Uterine smooth muscle cell (primary cell): ENCODE data around the gene ITIH1. TPM values are rescaled to one million over a fixed set of nuclear protein-coding genes. Genes with fewer than 3 reads are reported as not detected.

Experiments
- total RNA-seq: library from RNA; depleted of rRNA; stranded (reverse); fragments of >200 nt; gene quantifications from 2 replicates; pipeline ENCODE4 v1.2.3, GENCODE V29; 2014

ITIH1 gene
- total RNA-seq: not detected in 2 replicates

GRCh38 chr3:52777127-52777958 is at the start of gene ITIH1:
ITIH1 (plus strand) TSS chr3:52777599; CDS start chr3:52777616, 17 bp downstream.

DNA sequence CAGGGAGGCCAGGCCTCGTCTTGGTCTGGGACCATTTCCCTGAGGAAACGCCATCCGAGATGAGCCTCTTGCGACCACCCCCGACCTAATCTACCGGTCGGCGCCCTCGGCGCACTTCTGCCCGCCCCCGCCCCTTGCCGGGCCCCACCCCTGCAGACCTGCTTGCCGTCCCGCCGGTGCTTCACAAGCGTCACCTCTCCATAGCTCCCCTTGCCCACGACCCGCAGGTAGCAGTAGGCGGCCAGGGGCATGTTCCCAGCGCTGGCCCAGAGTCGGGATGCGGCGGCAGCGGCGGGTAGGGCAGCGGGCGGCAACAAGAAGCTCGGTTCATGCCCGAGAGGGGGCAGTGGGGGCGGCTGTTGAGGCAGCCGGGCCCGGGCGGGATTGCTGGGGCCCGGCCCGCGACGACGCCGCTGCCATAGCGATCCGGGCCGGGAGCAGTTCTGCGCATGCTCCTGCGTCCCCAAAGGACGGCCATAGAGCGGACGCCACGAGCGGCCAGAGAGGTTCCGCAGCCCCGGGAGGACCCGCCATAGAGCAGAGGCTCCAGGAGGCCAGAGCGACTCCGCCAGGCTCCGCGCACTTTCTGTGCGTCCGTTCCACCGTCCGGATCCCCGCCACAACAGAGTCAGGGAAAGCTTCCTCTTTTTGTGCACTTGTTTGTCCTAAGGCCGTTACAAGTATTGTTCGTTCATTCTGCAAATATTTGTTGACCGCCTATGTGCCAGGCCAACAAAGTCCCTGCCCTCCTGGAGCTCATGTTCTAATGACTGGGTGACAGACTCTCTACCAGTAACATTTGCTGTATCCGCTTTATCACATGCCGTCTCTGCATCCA is 6.7 kb upstream of the ITIH1 start, which contains the start of gene NEK4:
Gene NEK4, minus strand, starts transcription at position 445 of the 838 bp plus-strand sequence. Its CDS starts 194 bp downstream, at position 251.

GRCh38 chr3:52794612-52795099 is 17.3 kb downstream of the ITIH1 start, which contains the start of gene ITIH3:
ITIH3 (plus strand) TSS chr3:52794796; CDS start chr3:52794804, 8 bp downstream.

GRCh38 chr3:52830535-52831258 is 53.3 kb downstream of the ITIH1 start, which contains the start of gene ITIH4:
ITIH4 (minus strand) TSS chr3:52830672; CDS start chr3:52830642, 30 bp downstream.

DNA sequence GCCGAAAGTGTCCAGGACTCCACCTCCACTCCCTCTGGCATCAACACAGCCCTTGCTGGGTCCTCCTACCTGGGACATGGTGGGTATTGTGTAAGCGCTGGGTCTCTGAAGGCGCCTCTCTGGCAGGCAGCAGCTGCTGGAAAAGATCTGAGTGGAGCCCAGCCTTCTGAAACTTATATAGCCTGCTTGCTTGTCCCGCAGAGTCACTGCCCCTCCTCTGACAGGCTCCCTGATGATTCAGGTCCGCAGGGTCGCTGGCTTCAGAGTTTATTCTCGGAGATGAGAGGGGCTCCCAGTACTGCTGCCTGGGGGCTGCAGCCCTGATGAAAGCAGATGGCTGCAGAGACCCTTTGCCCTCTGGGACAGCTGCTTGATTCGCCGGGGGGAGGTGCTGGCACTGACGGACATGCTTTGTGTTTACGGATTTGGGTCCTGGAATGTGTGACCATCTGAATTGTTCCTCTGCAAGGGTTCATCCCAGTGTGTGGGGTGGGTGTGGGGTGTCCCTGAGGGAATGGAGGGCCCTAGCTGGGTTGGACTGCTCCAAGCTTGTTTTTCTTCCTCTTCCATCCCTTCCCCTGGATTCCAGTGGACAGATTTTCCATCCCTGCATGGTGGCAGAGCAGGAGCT is 57.6 kb downstream of the ITIH1 start, which contains the start of gene MUSTN1:
Gene MUSTN1, minus strand, starts transcription at position 149 of the 631 bp plus-strand sequence. Its CDS starts 71 bp downstream, at position 78.

Other genes with a start within 250 kb of the ITIH1 start
- 44.7 and 52.5 TPM in 2 replicates for gene NT5DC2, start 243.7 kb upstream of the ITIH1 start, total RNA-seq
- 1.8 and 12.6 TPM in 2 replicates for gene UQCC5, start 241.0 kb upstream of the ITIH1 start, total RNA-seq
- gene PBRM1, start 91.7 kb upstream of the ITIH1 start, total RNA-seq: 93.8 and 96.0 TPM in 2 replicates
- gene GNL3, start 91.6 kb upstream of the ITIH1 start, total RNA-seq: 155 and 182 TPM in 2 replicates
- gene GLT8D1, start 71.8 kb upstream of the ITIH1 start, total RNA-seq: 99.9 and 129 TPM in 2 replicates
- gene SPCS1, start 71.5 kb upstream of the ITIH1 start, total RNA-seq: 53.6 and 59.9 TPM in 2 replicates
- gene NEK4, start 6.7 kb upstream of the ITIH1 start, total RNA-seq: 26.7 and 31.7 TPM in 2 replicates
- gene ITIH3, start 17.2 kb downstream of the ITIH1 start, total RNA-seq: 0.12 TPM in 1 of 2 replicates, not detected in the other
- gene ITIH4, start 53.1 kb downstream of the ITIH1 start, total RNA-seq: 0.66 and 1.7 TPM in 2 replicates
- gene MUSTN1, start 57.4 kb downstream of the ITIH1 start, total RNA-seq: 0.50 TPM in 1 of 2 replicates, not detected in the other
- 13.4 and 23.9 TPM in 2 replicates for gene STIMATE, start 119.9 kb downstream of the ITIH1 start, total RNA-seq